HG02884 (cell line): ENCODE results near the gene LEFTY1.
A peak's percentile ranks its signal among the peaks of the same experiment; 100 is the strongest.

ENCODE experiments used
- ATAC-seq: cut with Tn5 transposase; IDR thresholded peaks from one replicate; pipeline ENCODE4 v1.9.1; 2021; ENCODE audit warnings: mild to moderate bottlenecking, moderate library complexity; ENCODE audit not compliant: unreplicated experiment

LEFTY1 gene

DNA sequence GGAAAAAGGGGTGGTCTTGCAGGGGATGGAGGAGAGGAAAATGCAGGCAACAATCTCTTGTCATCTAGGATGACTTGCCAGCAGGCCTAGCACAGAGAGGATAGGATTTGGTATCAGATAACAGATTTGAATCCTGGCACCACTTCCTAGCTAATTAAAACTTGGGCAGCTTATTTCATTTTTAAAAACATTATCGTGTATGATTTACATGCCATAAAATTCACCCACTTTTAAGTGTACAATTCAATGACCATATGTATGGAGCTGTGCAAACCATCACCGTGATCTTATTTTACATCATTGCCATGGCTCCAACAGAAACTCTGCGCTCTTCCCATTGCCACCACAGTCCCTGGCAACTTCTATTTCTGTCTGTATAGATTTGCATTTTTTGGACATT, 28.2 kb upstream of the LEFTY1 start:
- ATAC-seq: no peak

- no peak for ATAC-seq
Measured at GRCh38 chr1:225915538-225915991, 26.6 kb upstream of the LEFTY1 start.

DNA sequence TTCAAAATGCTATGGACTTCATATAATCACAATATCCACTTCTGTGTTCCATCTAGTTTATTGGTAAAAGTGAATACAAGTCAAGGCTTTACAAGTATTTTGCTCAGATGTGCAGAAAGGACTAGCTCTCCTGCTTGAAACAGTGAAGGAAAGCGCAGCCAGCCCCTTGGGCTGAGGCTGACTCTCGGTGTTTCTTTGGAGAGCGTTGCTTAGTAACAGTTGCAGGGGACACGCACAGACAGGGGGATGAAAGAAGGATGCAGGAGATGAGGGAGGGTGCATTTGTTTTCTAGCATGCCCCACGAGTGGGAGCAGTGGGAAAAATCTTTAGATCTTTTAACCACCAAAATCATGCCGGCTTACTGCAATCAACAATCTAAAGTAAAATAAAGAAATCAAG, 26.0 kb upstream of the LEFTY1 start:
- ATAC-seq: no peak

DNA sequence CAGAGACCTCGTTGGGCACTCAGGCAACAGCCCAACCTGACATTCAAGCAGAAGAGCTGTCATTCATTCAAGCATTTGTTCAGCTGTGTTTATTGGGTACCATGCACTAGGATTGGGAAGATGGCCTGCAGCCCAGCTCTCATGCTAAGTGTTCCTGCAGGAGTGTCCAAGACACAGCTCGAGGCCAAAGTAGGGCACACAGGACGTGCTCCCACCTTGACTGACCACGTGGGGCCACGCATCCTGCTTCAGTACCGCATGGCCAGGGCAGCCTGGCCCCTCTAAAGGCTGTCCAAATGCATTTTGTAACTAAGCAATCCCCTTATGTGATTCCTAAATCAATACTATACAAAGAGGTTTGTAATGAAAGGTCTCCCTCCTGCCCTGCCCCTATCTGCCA, 25.4 kb upstream of the LEFTY1 start:
- ATAC-seq: no peak

DNA sequence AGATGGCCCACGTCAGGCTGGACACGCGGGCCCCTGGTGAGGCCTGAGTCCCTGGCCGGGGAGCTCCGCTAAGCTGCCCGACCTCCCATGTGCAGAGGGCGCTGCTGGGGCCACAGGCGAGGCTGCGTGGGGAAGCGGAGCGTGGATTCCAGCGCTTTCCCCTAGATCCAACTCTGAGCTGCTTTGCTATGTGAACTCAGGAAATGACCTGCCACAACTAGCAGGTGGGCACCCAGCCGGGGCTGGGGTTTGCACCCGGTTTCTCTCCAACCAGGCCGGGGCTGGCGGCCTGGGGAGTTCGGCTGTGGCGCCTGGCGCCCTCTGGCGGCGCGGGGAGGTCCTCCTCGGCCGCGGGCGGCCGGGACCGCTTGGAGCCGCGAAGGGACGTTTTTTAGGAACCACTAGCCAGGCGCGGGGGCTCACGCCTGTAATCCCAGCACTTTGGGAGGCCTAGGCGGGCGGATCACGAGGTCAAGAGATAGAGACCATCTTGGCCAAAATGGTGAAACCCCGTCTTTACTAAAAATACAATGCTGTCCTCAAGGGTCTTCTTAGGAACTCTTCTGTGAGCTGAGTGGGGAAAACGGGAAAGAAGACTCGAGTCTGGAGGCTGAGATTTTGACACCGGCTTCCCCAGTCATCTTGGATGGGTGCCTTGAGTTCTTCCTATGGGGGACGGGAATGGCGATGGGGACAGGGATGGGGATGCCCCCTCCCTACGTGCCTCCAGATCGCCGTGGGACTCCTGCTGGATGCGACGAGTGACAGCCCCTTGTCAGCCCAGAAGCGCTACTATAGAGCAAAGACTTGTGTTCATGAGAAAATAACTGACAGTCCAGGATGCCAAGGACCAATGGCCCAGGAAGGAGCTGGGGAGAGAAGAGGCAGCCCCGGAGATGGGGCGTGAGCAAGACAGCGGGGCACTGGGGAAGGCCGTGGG, 22.5 kb upstream of the LEFTY1 start:
- peak; percentile 66 for ATAC-seq

DNA sequence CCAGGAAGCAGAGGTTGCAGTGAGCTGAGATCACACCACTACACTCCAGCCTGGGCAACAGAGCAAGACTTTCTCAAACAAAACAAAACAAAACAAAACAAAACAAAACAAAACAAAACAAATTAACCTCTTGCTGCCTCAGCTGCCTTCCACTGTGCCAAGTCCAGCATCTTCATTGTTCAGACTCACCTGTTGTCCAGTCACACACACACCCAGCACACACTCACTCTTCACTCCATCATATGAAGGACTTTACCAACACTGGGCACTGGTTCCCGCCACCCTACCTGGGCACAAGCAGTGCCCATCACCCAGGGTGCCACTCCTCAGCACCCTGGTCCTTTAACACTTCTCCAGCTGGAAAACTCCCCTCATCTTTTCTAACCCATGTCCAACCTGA, 20.5 kb upstream of the LEFTY1 start:
- ATAC-seq: no peak

DNA sequence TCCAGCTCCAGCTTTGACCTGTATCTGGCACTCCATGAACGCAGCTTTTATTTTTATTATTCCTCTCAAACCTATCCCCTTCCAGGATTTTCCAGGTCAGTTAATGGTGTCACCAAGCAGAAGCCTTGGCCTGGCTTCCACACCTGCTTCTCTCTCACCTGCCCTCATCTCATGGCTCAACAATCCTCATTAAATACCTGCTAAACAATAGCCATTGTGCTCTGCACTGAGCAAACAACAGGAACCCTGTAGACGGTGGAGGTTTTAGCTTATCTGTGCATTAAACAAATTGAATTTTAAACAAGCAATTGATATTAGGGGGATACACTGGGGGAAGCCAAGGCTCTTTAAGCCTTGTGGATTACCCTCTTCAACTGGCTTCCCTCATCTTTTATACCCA, 19.8 kb upstream of the LEFTY1 start:
- ATAC-seq: no peak

- no peak for ATAC-seq
Measured at GRCh38 chr1:225908013-225908640, 19.2 kb upstream of the LEFTY1 start.

DNA sequence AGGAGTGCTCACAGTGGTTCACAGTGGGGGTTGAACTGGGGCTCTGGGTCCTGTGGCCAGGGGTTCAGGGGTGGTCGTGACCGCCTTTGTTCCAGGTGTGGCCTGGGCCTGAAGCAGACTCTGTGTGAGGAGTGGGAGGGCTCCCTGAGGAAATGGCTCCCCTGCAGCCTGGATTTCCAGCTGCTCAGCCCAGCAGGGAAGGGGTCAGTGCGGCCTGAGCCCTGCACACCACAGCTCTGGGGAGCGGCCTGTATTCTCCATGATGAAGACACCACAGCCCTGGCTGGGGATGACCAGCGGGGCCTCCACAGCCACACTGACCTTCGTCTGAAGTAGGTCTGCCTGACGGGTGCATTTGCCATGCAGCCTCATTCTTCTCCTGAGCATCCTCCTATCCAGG, 18.4 kb upstream of the LEFTY1 start:
- ATAC-seq: no peak

- no peak for ATAC-seq
Measured at GRCh38 chr1:225906467-225906866, 17.5 kb upstream of the LEFTY1 start.

DNA sequence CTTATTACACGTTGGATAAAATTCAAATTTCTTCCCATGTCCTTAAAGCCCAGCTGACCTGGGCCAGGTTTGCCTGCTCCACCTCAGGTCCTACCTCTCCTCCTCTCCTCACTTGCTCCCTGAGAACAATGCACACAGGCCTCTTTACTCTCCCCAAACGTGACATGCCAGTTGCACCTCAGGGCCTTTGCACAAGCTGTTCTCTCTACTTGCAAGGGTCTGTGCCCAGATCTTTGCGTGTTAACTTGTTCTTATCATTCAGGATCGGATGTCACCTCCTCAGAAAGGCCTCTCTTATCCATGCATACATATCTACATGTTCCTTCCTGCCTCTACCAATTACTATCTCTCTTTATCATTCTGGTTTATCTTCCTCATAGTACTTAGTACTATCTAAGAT, 14.7 kb upstream of the LEFTY1 start:
- no peak for ATAC-seq

DNA sequence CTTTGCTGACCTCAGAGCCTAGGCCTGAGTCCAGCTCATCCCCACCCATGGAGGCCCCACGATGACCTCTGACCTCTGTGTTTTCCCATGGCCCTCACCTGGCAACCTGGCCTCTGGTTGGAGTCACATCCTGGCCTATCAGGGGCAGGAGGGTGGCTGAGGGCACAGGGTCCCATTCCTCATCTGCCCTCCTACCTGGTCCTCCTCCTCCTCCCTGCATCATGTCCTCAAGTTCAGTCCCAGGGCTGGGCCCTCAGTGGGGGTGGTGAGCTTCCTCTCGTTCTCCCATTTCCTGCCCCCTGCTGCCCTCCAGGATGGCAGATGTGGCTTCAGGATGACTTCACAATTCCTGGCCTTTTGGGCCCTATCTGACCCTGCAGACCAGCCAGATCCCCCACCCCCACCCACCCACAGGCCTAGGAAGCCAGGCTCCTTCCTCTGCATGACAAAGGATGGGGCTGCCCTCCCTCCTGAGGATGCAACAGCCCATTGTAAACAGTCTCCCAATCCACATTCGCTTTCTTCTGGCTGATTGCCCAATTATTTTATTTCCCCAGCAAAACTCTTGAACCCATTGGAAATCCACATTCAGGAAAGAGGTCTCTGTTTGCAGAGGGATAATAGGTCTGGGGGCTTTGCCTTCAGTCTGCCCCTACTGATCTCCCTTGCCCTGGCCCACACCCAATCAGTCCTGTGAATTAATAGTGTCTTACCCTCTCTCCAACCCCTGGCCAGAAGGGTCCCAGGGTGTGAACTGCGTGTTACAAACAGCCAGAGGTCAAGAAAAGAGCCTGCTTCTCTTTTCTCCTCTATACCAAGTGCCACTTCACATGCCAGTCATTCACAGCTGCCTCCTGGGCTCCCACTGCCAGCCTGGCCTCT, 10.3 kb upstream of the LEFTY1 start:
- ATAC-seq: no peak

GRCh38 chr1:225897595-225898514, 8.9 kb upstream of the LEFTY1 start:
- ATAC-seq: no peak

DNA sequence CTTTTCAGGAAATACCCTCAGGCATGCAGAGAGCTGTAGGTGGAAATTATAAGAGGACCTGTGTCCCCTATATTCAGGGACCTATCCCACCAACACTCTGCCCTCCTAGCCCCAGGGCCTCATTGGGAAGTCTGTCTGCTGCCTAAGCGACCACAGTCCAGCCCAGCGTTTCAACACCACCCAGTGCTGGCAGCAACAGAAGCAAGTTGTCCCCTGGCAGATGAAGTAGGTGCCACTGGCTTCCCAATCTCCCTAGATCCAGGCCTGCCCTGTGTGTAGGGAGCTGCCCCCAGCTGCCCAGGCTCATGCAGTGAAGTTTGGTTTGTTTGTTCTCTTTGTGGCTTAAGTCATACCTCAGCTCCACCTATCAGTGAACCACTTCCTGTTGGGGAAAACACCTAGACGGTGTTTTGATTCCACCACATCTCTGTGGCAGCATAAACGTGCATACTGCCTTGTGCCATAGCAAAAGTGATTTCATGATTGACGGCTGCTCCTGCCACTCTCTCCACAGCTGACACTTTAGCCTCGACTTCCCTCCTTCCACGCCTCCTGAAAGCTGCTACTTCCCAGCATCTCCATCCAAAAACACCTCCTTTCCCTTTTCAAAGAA, 8.1 kb upstream of the LEFTY1 start:
- ATAC-seq: peak; percentile 100

GRCh38 chr1:225896494-225896893, 7.5 kb upstream of the LEFTY1 start:
- ATAC-seq: no peak

GRCh38 chr1:225892307-225892706, 3.4 kb upstream of the LEFTY1 start:
- ATAC-seq: no peak

GRCh38 chr1:225891229-225891972, 2.5 kb upstream of the LEFTY1 start:
- no peak for ATAC-seq

DNA sequence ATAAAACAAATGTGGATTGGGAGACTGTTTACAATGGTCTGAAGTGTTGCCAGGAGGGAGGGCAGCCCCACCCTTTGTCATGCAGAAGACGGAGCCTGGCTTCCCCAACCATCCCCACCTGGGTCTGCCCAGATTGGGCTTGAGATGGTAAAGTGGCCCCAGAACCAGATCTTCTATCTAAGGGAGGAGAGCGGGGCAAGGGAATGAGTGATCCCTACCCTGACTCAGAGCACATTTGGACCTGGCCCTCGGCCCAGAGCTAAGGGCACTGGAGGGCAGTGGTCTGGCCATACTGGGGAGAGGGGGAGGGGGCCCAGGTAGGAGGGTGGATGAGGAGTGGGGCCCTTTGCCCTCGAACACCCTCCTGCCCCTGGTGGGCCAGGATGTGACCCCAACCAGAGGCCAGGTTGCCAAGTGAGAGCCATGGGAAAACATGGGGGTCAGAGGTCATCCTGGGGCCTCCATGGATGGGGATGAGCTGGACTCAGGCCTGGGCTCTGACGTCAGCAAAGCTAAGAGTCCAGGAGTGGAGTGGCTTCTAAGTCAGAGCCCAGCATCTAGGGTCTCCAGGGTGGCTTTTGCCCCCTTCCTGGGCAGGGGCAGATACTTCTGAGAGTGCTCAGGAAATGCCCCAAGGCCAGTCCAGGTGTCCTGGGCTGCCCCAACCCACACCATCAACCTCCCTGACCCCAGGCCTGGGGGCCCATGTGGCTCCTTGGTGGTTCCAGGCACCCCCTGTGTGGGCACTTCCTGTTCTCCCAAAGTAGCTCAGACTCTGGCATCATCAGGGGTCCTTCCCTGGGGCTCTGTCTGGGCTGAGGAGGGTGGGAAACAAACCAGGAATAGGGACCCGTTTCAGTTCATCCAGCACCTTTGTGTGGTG, 1.6 kb upstream of the LEFTY1 start:
- no peak for ATAC-seq
